HEK293 (cell line): ENCODE results near the gene AXIN1.
"Not testable (repeated sequence)": the region's sequence is repeated elsewhere in the genome, so short reads cannot be mapped to it uniquely, and the experiment has no call there.

ENCODE experiments used
- CTCF ChIA-PET: fragments of 350-600 bp; formaldehyde crosslinking; extraction: SDS; loops from one replicate; lab custom pipeline; 2021; ENCODE audit warnings: antibody characterized with exemption; lab: Yijun Ruan, JAX
- POLR2A ChIA-PET: fragments of 300-600 bp; formaldehyde crosslinking; extraction: SDS; loops from one replicate; lab custom pipeline; 2020; ENCODE audit warnings: antibody characterized with exemption, inconsistent platforms; lab: Yijun Ruan, JAX
- H3K27ac ChIP-seq: fragments of 200-500 bp; sonication (Bioruptor generic); 2 replicates; pipeline ENCODE4 v1.5.1; 2014; ENCODE audit warnings: low read depth, low read length, control low read depth, inconsistent platforms; ENCODE audit errors: extremely low read depth
- H3K36me3 ChIP-seq, 2 experiments: fragments of 200-500 bp in 1 of 2; sonication (Bioruptor generic) in 1 of 2; 1 replicate in 1 of 2; 2 replicates in 1 of 2; pipeline ENCODE4 v1.5.1; 2014 to 2017; ENCODE audit warnings: inconsistent platforms in 2 of 2, low read length in 2 of 2; ENCODE audit not compliant: control insufficient read depth in 2 of 2, insufficient read depth in 1 of 2
- H3K4me1 ChIP-seq: fragments of 200-500 bp; sonication (Bioruptor generic); 2 replicates; pipeline ENCODE4 v1.5.1; 2014; ENCODE audit warnings: mild to moderate bottlenecking, low read length, inconsistent platforms; ENCODE audit not compliant: control insufficient read depth, insufficient read depth
- H3K4me3 ChIP-seq: 2 replicates; pipeline ENCODE4 v1.5.1; 2011; ENCODE audit warnings: low read depth, mild to moderate bottlenecking, control low read depth, low read length, moderate library complexity
- H3K9me3 ChIP-seq: fragments of 200-500 bp; sonication (Bioruptor generic); 2 replicates; pipeline ENCODE4 v1.5.1; 2014; ENCODE audit warnings: low read depth, low read length, inconsistent platforms; ENCODE audit not compliant: control insufficient read depth, insufficient read depth
- FEZF1 ChIP-seq: fragments of 450-650 bp; formaldehyde crosslinking; IDR thresholded peaks from 2 replicates; pipeline ENCODE4 v1.5.1; 2016; ENCODE audit warnings: missing biosample characterization, missing genetic modification characterization
- OVOL3 ChIP-seq: fragments of 450-650 bp; formaldehyde crosslinking; IDR thresholded peaks from 2 replicates; pipeline ENCODE4 v1.5.1; 2016; ENCODE audit warnings: missing biosample characterization, missing genetic modification characterization
- TCF7L2 ChIP-seq: IDR thresholded peaks from 2 replicates; pipeline ENCODE4 v1.6.1; 2011; ENCODE audit warnings: low read depth, mild to moderate bottlenecking, inconsistent platforms, low read length, moderate library complexity, borderline replicate concordance
- WT1 ChIP-seq: fragments of 450-650 bp; formaldehyde crosslinking; IDR thresholded peaks from 2 replicates; pipeline ENCODE4 v1.5.1; 2016; ENCODE audit warnings: missing biosample characterization, missing genetic modification characterization
- ZBTB21 ChIP-seq: fragments of 450-650 bp; formaldehyde crosslinking; IDR thresholded peaks from 2 replicates; pipeline ENCODE4 v1.5.1; 2017; ENCODE audit warnings: missing biosample characterization, missing genetic modification characterization
- ZNF157 ChIP-seq: fragments of 450-650 bp; formaldehyde crosslinking; IDR thresholded peaks from 2 replicates; pipeline ENCODE4 v1.5.1; 2016; ENCODE audit warnings: missing biosample characterization, missing genetic modification characterization
- ZNF585B ChIP-seq: fragments of 450-650 bp; formaldehyde crosslinking; IDR thresholded peaks from 2 replicates; pipeline ENCODE4 v1.5.1; 2016; ENCODE audit warnings: missing biosample characterization, missing genetic modification characterization
- ZNF600 ChIP-seq: fragments of 450-650 bp; formaldehyde crosslinking; IDR thresholded peaks from 2 replicates; pipeline ENCODE4 v1.5.1; 2016; ENCODE audit warnings: missing biosample characterization, missing genetic modification characterization
- ZNF623 ChIP-seq: fragments of 450-650 bp; formaldehyde crosslinking; IDR thresholded peaks from 2 replicates; pipeline ENCODE4 v1.5.1; 2016; ENCODE audit warnings: missing biosample characterization, missing genetic modification characterization
- ZNF76 ChIP-seq: fragments of 450-650 bp; formaldehyde crosslinking; IDR thresholded peaks from 2 replicates; pipeline ENCODE4; 2016; ENCODE audit warnings: low read depth, missing biosample characterization, missing genetic modification characterization, borderline replicate concordance
- ZNF776 ChIP-seq: fragments of 450-650 bp; formaldehyde crosslinking; IDR thresholded peaks from 2 replicates; pipeline ENCODE4 v1.5.0; 2017; ENCODE audit warnings: missing biosample characterization, missing genetic modification characterization, borderline replicate concordance
- ZNF791 ChIP-seq: fragments of 450-650 bp; formaldehyde crosslinking; IDR thresholded peaks from 2 replicates; pipeline ENCODE4 v1.5.1; 2016; ENCODE audit warnings: missing biosample characterization, missing genetic modification characterization
- TF ChIP-seq, protein P1 (sequence below): fragments of 450-650 bp; formaldehyde crosslinking; IDR thresholded peaks from 2 replicates; pipeline ENCODE4 v1.5.1; 2016; ENCODE audit warnings: missing biosample characterization, missing genetic modification characterization
- TF ChIP-seq, protein P2 (sequence below): fragments of 450-650 bp; formaldehyde crosslinking; IDR thresholded peaks from 2 replicates; pipeline ENCODE4 v1.5.1; 2016; ENCODE audit warnings: missing biosample characterization, missing genetic modification characterization
- TF ChIP-seq, protein P3 (sequence below): fragments of 450-650 bp; formaldehyde crosslinking; IDR thresholded peaks from 2 replicates; pipeline ENCODE4 v1.5.1; 2016; ENCODE audit warnings: missing biosample characterization, missing genetic modification characterization
- TF ChIP-seq, protein P4 (sequence below): fragments of 450-650 bp; formaldehyde crosslinking; IDR thresholded peaks from 2 replicates; pipeline ENCODE4 v1.5.1; 2017; ENCODE audit warnings: missing biosample characterization, missing genetic modification characterization
- TF ChIP-seq, protein P5 (sequence below): fragments of 450-650 bp; formaldehyde crosslinking; IDR thresholded peaks from 2 replicates; pipeline ENCODE4 v1.5.0; 2017; ENCODE audit warnings: missing biosample characterization, missing genetic modification characterization, borderline replicate concordance

The AXIN1 gene

DNA sequence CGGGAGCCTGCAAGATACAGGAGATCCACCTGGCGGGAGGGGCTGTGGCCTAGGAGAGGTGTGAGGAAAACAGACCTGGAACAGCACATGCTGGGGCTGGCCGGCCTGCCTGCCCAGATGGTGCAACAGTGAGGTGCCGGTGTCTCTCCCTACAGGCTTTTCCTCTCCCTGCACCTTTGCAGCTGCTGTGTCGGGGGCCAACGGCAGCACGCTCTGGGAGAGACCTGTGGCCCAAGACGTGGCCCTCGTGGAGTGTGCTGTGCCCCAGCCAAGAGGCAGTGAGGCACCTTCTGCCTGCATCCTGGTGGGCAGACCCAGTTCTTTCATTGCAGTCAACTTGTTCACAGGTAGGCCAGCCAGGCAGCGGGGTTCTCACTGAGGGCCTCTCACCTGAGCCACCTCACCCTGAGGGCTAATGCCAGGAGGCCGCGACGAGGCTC lies 92.7 kb downstream of the AXIN1 start:
- TF ChIP-seq WT1 (tag by site-specific recombination) (no peak), FEZF1 (no peak), ZBTB21 (tag by site-specific recombination) (no peak), ZNF623 (no peak), ZNF157 (tag by site-specific recombination) (no peak), ZNF776 (tag by site-specific recombination) (no peak)
- TF ChIP-seq, protein P1, sequence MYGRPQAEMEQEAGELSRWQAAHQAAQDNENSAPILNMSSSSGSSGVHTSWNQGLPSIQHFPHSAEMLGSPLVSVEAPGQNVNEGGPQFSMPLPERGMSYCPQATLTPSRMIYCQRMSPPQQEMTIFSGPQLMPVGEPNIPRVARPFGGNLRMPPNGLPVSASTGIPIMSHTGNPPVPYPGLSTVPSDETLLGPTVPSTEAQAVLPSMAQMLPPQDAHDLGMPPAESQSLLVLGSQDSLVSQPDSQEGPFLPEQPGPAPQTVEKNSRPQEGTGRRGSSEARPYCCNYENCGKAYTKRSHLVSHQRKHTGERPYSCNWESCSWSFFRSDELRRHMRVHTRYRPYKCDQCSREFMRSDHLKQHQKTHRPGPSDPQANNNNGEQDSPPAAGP (tag by site-specific recombination) = no peak
- TF ChIP-seq, protein P2, sequence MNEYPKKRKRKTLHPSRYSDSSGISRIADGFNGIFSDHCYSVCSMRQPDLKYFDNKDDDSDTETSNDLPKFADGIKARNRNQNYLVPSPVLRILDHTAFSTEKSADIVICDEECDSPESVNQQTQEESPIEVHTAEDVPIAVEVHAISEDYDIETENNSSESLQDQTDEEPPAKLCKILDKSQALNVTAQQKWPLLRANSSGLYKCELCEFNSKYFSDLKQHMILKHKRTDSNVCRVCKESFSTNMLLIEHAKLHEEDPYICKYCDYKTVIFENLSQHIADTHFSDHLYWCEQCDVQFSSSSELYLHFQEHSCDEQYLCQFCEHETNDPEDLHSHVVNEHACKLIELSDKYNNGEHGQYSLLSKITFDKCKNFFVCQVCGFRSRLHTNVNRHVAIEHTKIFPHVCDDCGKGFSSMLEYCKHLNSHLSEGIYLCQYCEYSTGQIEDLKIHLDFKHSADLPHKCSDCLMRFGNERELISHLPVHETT (tag by site-specific recombination) = no peak
- TF ChIP-seq, protein P3, sequence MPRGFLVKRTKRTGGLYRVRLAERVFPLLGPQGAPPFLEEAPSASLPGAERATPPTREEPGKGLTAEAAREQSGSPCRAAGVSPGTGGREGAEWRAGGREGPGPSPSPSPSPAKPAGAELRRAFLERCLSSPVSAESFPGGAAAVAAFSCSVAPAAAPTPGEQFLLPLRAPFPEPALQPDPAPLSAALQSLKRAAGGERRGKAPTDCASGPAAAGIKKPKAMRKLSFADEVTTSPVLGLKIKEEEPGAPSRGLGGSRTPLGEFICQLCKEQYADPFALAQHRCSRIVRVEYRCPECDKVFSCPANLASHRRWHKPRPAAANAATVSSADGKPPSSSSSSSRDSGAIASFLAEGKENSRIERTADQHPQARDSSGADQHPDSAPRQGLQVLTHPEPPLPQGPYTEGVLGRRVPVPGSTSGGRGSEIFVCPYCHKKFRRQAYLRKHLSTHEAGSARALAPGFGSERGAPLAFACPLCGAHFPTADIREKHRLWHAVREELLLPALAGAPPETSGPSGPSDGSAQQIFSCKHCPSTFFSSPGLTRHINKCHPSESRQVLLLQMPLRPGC (tag by site-specific recombination) = no peak
- TF ChIP-seq, protein P4, sequence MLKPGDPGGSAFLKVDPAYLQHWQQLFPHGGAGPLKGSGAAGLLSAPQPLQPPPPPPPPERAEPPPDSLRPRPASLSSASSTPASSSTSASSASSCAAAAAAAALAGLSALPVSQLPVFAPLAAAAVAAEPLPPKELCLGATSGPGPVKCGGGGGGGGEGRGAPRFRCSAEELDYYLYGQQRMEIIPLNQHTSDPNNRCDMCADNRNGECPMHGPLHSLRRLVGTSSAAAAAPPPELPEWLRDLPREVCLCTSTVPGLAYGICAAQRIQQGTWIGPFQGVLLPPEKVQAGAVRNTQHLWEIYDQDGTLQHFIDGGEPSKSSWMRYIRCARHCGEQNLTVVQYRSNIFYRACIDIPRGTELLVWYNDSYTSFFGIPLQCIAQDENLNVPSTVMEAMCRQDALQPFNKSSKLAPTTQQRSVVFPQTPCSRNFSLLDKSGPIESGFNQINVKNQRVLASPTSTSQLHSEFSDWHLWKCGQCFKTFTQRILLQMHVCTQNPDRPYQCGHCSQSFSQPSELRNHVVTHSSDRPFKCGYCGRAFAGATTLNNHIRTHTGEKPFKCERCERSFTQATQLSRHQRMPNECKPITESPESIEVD (tag by site-specific recombination) = no peak
- peaks cover 1 to 65% of the 10 kb centered on the region in 2 experiments; a peak in 2 of 3 replicates for H3K36me3 ChIP-seq
- H3K4me1 ChIP-seq = no peaks in the 10 kb centered on the region
- H3K9me3 ChIP-seq = no peaks in the 10 kb centered on the region
- no peak overlapping the region for H3K27ac ChIP-seq
- ChIA-PET POLR2A (no interaction called here), CTCF (no interaction called here)
- H3K4me3 ChIP-seq = no peak overlapping the region

DNA sequence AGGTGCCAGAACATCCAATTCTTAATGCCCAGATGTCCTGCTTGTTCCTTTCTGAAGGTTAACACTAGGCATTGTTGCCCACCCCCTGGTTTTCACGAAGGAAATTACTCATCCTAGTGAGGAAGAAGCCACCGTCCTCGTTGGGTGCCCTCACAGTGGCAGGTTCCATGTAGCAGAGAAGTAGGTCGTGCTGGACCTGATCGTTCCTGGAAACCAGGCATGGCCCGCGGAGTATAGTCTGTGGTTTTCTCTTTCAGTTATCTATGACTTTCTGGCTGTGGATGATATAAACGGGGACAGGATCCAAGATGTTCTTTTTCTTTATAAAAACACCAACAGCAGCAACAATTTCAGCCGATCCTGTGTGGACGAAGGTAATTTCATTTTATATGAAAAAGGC lies 93.3 kb downstream of the AXIN1 start:
- Histone ChIP-seq H3K36me3 (peaks cover 5 to 66% of the 10 kb centered on the region in 2 experiments; a peak in 2 of 3 replicates), H3K9me3 (no peaks in the 10 kb centered on the region), H3K4me1 (no peaks in the 10 kb centered on the region), H3K4me3 (no peak overlapping the region), H3K27ac (no peak overlapping the region)
- ChIA-PET POLR2A (no interaction called here), CTCF (no interaction called here)
- no peak for TF ChIP-seq ZNF585B (tag by site-specific recombination)
- TF ChIP-seq, protein P5, sequence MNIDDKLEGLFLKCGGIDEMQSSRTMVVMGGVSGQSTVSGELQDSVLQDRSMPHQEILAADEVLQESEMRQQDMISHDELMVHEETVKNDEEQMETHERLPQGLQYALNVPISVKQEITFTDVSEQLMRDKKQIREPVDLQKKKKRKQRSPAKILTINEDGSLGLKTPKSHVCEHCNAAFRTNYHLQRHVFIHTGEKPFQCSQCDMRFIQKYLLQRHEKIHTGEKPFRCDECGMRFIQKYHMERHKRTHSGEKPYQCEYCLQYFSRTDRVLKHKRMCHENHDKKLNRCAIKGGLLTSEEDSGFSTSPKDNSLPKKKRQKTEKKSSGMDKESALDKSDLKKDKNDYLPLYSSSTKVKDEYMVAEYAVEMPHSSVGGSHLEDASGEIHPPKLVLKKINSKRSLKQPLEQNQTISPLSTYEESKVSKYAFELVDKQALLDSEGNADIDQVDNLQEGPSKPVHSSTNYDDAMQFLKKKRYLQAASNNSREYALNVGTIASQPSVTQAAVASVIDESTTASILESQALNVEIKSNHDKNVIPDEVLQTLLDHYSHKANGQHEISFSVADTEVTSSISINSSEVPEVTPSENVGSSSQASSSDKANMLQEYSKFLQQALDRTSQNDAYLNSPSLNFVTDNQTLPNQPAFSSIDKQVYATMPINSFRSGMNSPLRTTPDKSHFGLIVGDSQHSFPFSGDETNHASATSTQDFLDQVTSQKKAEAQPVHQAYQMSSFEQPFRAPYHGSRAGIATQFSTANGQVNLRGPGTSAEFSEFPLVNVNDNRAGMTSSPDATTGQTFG (tag by site-specific recombination) = no peak
- no peak for TF ChIP-seq ZNF76 (tag by site-specific recombination)
- no peak for TF ChIP-seq TCF7L2
- no peak for TF ChIP-seq ZNF600 (tag by site-specific recombination)
- no peak for TF ChIP-seq OVOL3 (tag by site-specific recombination)
- no peak for TF ChIP-seq ZNF791 (tag by site-specific recombination)

DNA sequence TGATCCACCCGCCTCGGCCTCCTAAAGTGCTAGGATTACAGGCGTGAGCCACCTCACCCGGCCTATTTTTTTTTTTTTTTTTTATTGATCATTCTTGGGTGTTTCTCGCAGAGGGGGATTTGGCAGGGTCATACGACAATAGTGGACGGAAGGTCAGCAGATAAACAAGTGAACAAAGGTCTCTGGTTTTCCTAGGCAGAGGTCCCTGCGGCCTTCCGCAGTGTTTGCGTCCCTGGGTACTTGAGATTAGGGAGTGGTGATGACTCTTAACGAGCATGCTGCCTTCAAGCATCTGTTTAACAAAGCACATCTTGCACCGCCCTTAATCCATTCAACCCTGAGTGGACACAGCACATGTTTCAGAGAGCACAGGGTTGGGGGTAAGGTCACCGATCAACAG lies 94.4 kb downstream of the AXIN1 start:
- H3K4me3 ChIP-seq, H3K27ac ChIP-seq, POLR2A ChIA-PET, CTCF ChIA-PET, H3K4me1 ChIP-seq, H3K9me3 ChIP-seq: not testable (repeated sequence)
- peaks cover 5 to 62% of the 10 kb centered on the region in 2 experiments; a peak in 2 of 3 replicates for H3K36me3 ChIP-seq
